ENCODE measurements around the gene MLLT10.

MLLT10 gene

DNA sequence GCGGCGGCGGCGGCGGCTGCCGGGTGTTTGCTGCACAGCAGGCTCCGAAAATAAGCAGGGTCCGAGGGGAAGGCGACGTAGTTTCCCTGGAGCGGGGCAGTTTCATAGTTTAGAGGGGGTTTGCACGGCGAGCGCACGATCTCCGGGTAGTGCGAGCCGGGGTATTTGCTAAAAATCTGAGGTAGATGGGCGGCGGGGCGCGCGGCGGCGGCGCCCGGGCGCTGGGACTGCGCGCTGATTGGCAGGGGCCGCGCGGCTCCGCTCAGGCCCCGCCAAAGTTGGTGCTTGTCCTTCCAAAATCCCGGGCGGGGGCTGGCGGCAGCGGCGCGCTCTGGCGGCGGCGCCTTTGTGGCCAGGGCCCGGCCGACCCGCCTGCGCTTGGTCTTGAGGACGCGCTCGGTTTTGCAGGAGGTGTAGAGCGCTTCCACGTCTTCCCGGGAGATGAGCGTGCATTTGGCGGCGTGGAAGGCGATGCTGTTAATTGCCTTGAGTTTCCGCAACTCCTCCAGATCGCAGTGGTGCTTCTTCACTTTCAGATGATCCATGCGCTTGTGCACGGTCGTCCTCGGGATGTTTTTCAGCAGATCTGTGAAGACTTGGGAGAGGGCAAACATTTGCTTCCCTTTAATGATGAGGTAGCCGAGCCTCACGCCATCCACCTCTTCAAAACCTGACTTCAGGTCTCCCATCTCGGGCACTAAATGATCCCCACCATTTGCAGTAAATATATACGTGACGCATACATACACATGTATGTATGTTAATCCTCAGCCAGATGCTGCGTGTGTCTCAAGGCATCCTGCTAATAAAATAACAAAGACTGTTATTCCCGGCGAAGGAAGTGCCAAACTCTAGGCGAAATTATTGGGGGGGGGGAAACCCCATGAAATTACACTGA is 16.6 kb upstream of the MLLT10 start:
- peak; percentile 43 for DNase-seq

DNA sequence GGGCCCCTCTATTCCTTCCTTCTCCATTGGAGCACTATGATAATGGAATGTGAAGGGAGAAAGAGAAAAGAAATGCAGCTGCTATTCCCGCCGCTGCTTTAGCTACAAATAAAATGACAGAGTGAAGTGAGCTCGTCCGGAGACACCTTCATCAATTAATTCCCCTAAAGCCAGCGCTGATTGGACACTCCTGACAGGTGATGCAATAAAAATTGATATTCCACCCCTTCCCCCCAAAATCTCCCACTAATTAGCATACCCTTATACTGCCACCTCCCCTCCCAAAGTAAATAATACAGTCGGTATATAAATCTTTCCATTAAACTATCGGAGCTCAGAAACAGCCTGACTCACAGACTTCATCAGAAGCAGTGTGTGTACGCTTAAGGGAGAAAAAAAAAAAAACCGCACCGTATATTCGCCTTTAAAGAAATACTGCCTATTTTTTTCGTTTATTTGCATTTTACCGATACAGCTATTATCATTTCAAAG is 15.8 kb upstream of the MLLT10 start:
- DNase-seq, result no peak

DNA sequence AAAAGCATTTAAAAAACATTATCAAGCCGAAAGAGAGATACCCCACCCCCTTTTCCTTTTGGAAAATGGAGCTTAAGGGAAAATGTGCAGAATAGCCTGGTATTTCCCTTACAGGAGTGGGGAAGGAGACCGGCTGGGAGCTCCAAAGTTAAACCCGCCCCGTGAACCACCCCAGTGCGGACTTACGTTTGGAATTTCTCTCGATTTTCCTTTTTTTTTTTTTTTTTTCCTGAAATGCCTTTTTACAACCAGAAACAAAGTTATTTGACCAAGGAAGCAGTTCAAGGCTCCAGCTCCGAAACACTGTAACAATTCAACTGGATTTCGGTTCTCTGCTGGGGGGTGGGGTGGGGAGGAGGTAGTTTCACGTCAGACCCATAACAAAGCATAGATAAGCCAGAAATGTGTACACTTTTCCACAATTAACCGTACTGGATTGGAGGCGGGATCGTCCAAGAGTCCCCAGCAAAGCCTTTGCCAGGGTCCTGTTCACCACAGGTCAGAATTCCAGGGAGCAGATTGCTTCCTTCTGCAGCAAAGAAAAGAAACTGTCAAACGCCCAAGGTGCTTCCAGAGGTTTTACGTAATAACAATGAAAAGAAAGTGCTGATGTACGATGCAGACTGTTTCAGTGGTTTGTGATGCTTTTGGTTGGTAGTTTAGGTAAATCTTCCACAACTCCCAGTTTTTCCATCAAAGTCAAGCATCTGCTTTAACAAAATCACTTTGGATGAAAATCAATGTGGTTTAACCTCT is 15.2 kb upstream of the MLLT10 start:
- no peak for DNase-seq

DNA sequence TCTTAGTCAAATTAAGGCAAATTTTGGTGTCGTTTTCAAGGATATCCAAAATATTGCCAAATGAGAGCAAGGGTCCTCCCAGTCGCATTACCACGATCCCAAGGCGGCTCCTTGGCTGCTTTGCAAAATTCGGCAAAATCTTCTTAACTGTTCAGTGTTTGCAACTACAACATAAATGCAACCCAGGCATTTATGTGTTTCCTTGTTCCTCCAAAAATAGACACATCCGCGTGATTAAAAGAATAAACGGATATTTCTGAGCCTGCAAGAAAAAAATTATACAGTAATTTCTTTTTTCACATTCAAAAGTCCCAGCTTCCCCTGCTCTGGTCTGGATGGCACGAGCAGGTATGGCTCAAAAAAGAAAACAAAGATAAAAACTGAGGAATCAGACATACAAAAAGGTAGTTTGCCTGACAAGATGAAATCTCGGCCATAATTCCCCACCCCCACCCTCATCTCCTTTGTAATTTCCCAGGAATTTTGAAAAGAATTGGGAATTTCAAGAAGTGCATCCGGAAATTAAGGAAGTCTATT is 14.6 kb upstream of the MLLT10 start:
- no peak for DNase-seq

DNA sequence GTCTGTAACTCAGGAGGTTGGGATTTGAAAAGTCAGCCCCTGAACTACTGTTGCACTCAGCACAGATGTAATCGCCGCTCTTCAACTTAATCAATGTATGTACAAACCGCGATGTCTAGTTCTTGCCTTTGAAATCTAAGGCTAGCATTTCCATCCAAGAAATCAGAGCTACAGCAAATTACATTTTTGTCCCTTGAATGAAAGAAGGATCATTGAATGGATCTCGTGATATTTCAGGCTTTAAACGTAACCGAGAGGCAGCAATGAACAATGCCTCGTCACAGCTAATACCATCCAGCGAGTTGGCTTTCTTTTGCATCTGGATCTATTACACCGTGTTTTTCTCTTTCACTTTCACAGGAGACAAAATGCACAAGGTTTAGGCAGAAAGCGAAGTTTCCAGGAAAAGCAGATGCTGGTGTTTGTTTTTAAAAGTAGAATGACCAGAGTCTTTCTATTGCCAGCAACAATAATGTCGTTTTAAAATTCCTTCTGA is 14.0 kb upstream of the MLLT10 start:
- no peak for DNase-seq

DNA sequence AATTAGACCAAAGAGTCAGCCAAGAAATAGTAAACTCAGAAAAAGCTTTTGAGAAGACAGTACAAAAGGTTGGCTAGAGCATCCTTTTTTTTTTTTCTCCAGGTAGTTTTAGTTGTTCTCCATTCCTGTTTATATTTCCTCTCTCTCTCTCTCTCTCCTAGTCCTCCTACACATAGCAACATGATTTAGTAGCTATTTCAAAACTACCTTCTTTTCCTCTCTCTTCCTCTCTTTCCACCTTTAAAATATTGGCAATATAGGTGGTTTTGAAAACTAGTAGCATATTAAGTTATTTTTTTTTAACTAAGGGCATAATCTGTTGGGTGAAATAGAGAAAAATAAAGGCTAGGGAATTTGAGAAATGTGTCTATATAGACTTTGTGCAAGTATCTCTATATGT is 13.5 kb upstream of the MLLT10 start:
- no peak for DNase-seq

DNA sequence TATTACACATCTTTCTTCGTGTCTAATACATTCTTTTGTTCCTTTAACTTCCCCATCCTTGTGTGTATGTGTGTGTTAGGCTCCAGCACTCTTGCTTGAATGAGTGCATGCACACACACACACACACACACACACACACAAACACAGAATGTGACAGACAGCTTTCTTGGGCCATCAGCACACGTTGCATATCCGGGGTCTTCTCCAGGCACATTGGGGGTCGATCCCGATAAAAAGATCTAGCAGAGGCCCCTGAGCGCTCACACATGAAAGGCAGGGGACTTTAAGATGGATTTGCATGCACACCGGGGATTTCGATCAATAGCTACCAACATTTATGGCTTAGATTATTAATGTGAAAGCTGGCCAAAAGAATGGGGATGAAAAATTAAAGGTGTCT is 13.1 kb upstream of the MLLT10 start:
- no peak for DNase-seq

DNA sequence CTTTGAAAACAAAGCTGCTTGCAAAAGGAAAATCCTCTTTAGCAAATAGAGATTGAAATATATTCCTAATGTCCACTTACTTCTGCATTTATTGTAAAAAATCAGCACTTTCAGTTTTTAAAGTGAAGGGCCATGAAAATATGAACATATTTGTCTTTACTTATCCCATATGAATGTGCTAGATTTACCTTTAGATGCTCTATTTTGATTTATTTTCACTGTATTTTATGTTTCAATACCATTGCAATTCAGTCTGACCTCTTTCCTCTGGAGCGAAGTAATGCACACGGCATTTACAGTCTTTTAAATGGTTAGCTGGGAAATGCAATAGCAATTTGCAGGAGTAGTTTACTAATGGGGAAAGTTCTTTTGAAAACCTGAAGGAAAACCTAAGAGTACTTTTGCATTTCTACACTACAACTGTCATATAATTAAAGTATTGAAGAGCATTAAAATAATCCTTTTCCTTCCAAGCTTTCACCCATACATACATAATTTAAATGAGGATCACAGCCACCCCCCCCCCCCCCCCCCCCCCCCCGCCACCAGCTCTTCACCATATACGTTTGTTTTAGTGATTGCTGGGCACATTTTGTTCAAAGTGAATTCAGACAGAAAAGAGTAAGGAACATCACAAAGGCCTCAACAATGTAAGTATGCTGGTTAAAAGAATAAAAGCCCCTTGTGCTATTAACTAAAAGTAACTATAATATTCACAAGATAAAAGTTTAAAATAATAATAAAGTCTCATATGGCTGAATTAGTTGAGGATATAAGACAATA is 12.1 kb upstream of the MLLT10 start:
- DNase-seq, result no peak

DNA sequence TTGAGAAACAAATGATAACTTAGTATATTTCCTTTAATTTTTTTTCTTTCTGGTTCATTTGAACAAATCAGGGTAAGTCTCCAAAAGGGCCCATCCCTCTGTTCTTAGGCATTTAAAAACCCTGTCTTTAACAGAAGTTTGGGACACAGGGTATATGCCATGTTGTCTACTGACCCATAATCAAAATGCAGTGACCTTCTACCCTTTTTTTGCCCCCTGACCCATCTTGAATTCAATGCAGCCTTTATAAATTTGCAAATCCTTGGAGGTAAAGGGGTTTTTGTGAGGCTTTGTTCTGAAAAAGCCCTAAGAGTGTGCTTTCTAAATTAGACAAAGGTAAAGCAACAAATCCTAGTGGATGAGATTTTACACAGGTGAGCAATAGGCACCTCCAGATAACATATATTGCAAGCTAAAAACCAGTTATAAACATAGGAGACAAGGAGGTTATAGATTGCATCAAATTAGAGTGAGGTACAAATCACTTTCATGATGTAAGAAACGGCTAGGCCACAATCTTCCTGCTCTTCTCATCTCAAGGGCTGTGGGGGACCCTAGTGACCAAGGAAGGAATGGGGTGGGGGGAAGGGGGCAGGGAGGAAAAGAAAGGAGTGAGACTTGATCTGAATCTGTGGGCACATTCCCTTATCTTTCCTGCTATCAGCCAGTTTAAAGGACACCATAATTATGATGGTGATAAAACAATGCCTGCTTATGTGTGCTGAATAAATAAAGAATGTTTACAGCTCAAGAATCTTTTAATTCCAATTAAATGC is 11.2 kb upstream of the MLLT10 start:
- DNase-seq, result no peak

DNA sequence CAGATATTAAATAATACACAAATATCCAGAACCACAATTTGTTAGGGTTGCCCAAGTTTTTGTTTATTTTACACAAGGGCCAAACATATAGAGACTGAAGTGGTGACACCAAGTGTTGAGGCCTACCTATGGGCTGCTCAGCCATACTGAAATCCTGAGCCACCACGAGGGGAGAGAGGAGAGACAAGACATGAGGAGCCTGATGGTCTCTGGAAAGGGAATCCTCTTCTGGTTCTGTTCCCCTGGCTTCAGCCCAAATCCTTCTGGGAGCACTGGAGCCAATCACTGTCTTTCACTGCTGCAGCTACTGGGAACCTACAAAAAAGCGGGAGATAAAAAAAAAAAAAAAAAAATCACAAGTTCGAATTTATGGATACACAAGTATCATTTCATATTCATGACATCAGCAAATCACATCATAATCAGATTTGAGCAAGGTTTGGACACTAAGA is 10.4 kb upstream of the MLLT10 start:
- no peak for DNase-seq

DNA sequence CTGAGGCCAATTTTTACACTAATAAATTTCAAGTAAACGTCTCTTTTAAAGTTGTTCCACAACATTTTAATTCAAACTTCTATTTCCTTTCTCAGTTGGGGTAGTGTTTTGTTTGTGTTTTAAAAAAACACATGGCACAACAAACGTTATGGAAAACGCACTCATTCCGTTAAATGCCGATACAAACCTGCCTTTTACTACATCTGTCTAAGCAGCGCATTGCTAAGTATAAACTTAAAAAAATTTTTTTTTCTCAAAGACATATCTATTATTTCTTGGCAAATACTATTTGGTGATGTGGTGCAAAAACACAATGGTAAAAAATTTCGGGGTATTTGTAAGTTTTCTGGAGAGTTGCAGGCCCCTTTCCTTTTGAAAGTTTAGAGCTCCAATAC is 9.9 kb upstream of the MLLT10 start:
- no peak for DNase-seq

DNA sequence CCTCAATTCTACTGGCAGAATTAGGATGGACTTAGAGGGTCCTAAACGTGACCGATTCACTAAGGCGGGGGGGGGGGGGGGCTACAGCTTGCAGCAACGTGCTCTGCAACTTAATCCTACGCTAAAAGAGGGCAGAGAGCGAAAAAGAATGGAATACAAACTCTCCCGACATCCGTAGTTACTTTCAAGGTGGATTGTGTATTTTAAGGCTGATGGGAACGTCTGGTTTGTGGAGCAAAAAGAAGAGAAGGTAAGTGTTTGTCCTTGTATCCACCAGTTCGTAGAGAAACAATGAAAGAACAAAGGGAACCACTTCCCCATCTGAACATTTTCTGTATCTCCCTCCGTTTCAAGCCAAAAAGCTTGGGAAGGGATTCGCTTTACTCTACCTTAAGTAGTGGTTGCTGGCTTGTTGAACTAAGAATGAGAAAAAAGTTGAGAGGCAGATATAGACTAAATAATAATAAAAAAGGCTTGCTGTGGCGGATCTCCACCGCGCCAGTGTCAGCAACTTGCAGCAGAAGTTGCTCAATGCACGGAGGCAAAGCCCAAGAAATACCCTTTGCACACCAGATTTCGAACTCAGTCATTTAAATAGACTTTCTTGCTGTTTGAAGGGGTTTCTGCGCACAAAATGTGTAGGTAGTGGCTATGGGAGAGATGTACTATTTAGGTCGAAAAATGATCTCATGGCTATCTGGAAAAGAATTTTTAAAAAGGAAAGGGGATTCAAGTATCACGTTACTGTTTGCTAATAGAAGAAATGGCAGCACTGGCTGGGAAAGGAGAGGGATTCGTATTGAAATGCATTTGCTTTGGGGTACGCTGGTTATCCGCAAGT is 9.3 kb upstream of the MLLT10 start:
- no peak for DNase-seq

DNA sequence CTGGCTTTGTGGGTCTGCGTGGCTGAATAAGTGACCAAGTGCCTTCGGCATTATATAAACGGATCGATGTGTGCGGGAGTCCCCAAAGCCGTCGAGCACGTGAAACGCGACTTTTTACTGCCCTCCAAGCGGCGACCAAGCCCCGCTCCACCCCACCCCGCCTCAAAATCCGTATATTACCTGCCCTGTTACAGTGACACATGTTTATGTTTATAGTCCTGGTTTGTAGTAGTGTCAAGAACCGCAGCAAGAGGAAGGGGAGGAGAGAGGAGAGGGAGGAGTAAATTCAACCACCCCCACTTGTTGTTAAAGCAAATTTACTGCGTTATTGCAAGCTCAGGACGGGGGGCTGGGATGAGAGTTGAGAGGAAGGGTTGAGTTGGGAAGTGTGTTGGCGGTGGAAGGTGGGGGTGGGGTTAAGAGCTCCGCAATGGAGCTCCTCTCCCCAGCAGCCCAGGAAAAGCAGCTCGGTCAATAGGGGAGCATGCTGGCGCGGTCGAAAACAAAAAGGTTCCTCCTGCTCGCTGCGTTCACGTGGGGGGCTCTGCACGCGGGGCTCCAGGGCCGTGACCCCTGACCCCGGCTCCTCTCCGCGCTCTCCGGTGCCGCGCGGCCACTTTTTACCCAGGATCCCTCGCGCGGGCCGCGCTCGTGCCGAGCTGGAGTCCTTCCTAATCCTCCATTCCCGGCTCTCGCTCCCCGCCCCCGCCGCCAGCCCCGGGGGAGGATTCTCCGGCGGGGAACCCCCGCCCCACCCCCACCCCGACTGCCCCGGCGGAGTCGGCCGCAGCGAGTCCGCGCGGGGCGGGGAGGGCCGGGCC is 8.5 kb upstream of the MLLT10 start, which contains the start of gene SKIDA1:
SKIDA1 (minus strand) TSS at position 316 of the 821 bp plus-strand sequence. CDS start 7,860 bp downstream, outside the sequence.
- peak; percentile 75 for DNase-seq

DNA sequence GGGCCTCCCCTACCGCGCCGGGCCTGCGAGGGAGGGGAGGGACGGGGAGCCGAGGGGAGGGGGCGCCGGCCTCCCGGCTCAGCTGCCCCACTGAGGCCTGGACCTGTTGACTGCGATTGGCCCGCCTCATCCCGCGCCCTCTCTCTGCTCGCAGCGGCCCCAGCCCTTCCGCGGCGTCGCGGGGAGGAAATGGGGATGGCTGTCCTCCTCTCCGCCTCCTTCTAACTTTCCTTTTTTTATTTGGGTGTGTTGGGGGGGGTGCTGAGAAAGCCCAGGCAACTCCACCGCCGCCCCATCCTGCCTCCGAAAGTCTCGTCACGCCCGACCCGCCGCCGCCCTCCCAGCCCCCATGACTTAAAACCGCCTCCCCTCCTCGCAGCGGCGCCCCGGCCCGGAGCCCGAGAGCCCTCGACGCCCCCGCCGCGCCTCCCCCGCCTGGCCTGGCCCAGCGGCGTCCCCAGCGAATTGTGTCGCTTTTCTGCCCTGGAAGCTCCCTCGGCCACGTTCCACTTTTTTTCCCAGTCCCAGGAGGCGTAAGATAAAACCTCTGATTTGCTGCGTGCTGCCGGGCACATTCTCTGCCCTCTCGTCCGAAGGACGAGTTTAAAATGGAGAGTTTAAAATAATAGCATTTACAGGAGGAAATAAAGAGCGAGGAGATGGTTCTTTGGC is 7.7 kb upstream of the MLLT10 start:
- peak; percentile 75 for DNase-seq

DNA sequence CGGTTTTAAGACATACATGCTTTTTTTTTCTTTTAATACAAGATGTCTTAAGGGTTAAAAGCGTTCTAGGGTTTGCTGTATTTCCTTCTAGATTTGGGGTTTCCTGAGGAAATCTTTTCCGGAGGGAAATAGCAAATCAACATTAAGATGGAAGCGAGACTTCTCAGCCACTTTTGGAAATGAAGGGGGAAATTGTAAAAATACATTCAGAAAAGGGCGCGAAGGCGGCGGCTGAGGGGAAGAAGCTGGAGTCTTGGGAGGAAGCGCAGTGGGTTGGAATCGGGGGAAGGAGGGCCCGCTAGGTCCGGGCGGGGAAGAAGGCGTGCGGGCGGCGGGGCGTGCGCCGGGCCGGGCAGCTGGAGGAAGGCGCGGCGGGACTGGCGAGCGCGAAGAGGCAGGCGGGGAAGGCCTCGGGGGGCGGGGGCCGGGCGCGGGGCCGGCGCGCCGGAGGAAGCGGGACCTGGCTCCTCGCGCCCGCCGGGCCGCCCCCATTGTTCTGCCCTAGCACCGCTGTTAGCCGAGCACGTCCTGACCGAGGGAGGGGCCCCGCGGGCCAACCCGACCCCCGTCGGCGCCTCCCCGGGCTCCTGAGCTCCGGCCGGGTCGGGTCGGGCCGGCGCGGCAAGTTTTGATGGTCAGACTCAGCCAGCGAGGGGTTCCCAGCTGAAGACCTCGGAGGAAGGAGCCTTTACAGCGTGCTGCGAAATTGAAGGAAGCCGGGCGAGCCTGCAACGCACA is 7.0 kb upstream of the MLLT10 start:
- DNase-seq, result peak; percentile 59

DNA sequence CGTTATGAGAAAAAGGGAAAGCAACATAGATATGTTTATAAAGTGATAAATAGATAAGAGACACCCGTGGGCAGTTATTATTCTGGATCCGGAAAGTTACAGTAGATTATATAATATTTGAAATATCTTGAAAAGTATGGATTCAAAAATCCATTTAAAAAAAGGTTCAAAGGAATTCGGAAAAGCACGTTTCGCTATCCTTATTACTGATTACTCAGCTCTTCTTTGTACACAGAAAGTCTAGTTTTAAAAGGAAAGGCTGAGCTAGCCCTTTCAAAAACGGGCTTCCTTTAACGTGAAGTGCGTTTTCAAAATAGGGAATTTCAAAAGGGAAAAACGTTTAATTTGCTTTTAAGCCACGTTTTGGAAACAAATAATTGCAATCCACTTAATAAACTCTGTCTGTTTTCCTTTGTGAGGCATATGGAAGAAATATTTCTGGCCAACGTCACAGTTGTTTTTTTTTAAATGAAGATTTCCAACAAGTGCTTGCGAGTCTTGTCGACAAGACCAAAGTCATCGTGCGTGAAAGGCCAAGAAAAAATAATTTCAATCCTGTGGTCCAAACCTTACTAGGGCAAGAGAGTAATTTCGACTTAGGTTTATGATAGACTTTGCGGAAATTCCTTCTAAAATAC is 6.3 kb upstream of the MLLT10 start:
- no peak for DNase-seq

DNA sequence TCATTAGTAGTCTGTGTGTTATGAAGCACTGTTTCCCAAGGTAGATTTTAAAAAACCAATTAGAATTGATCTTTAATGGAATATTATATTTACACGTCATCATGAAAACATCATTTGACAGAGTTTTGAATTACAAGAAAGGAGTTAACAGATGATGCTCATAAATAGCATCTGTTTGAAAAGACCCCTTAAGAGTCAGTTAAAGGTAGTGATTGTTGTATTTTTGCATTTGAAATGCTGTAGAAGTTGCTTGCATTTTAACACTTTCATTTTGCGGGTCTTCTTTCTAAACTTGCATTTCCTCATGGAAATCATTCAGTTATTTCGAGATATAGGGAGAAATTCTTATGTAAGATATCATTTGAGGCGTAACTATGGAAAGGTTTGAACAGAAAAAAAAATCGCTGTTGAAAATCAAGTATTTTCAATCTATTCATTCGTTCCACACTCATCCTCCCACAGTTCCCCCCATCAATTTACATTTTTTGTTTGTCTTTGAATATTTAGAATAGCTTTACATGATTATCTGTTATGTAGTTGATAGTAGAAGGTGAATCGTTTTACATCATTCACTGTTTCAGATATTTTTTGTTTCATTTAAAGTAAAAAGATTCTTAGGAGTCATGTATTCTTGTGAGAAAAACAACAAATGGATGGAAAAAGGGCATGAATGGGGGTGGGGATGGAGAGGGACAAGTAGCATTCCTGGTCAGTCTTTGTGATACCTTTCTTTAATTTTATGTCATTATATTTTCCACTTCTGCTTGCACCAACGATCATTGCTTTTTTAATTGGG is 5.6 kb upstream of the MLLT10 start:
- no peak for DNase-seq

Data from stimulated activated CD8-positive, alpha-beta memory T cell treated with anti-CD3 and anti-CD28 coated beads, Interleukin-4, amount 100 ng/mL, for 48 hours (primary cell).